GM19035 (cell line): ENCODE results near the gene ZNF101.
A peak's percentile ranks its signal among the peaks of the same experiment; 100 is the strongest.
"Not testable (repeated sequence)": the region's sequence is repeated elsewhere in the genome, so short reads cannot be mapped to it uniquely, and the experiment has no call there.

Experiments
- ATAC-seq: cut with Tn5 transposase; IDR thresholded peaks from one replicate; pipeline ENCODE4 v1.9.1; 2021; ENCODE audit not compliant: unreplicated experiment

Gene ZNF101

GRCh38 chr19:19659646-19660245 lies 8.9 kb upstream of the ZNF101 start:
- ATAC-seq: no peak

GRCh38 chr19:19661141-19661674 lies 7.4 kb upstream of the ZNF101 start:
- no peak for ATAC-seq

GRCh38 chr19:19661675-19662251 lies 6.9 kb upstream of the ZNF101 start:
- ATAC-seq: peak; percentile 32

GRCh38 chr19:19662344-19662743 lies 6.3 kb upstream of the ZNF101 start:
- ATAC-seq: no peak

GRCh38 chr19:19662871-19663255 lies 5.8 kb upstream of the ZNF101 start:
- ATAC-seq: no peak

- peak; percentile 76 for ATAC-seq
Measured at GRCh38 chr19:19663256-19664120, 5.2 kb upstream of the ZNF101 start, which contains the start of gene ATP13A1. ATP13A1 (minus strand) TSS chr19:19663676; CDS start chr19:19663666, 10 bp downstream.

GRCh38 chr19:19665420-19665948 lies 3.2 kb upstream of the ZNF101 start:
- not testable (repeated sequence) for ATAC-seq

- no peak for ATAC-seq
Measured at GRCh38 chr19:19670070-19670551, 1.5 kb downstream of the ZNF101 start.

GRCh38 chr19:19672816-19673215 lies 4.2 kb downstream of the ZNF101 start:
- ATAC-seq: no peak

- no peak for ATAC-seq
Measured at GRCh38 chr19:19674315-19674714, 5.7 kb downstream of the ZNF101 start.

GRCh38 chr19:19677579-19677978 lies 8.9 kb downstream of the ZNF101 start:
- ATAC-seq: no peak

GRCh38 chr19:19679176-19680073 lies 10.8 kb downstream of the ZNF101 start:
- no peak for ATAC-seq

- not testable (repeated sequence) for ATAC-seq
Measured at GRCh38 chr19:19686119-19686518, 17.5 kb downstream of the ZNF101 start.

GRCh38 chr19:19686580-19686979 lies 17.9 kb downstream of the ZNF101 start:
- no peak for ATAC-seq

- no peak for ATAC-seq
Measured at GRCh38 chr19:19687090-19687489, 18.5 kb downstream of the ZNF101 start.

GRCh38 chr19:19689023-19689422 lies 20.4 kb downstream of the ZNF101 start:
- not testable (repeated sequence) for ATAC-seq

GRCh38 chr19:19691683-19692082 lies 23.0 kb downstream of the ZNF101 start:
- ATAC-seq: no peak

GRCh38 chr19:19696386-19696785 lies 27.7 kb downstream of the ZNF101 start:
- no peak for ATAC-seq

- ATAC-seq: no peak
Measured at GRCh38 chr19:19697589-19697988, 28.9 kb downstream of the ZNF101 start.

GRCh38 chr19:19700493-19700892 lies 31.9 kb downstream of the ZNF101 start:
- not testable (repeated sequence) for ATAC-seq
